B cell (primary cell): ENCODE data around the gene MCF2L.

Experiments
- CTCF ChIP-seq: fragments of 200-600 bp; IDR thresholded peaks from one replicate; pipeline ENCODE4 v1.8.0; 2022; ENCODE audit warnings: antibody characterized with exemption, mild to moderate bottlenecking
- EZH2 ChIP-seq: IDR thresholded peaks from 2 replicates; pipeline ENCODE4 v1.6.1; 2012; ENCODE audit warnings: borderline replicate concordance, low read depth, mild to moderate bottlenecking, moderate library complexity, low read length; ENCODE audit not compliant: insufficient read depth, poor library complexity, severe bottlenecking

GRCh38 chr13:113143466-113144254 is 174.6 kb downstream of the MCF2L start:
- TF ChIP-seq CTCF (no peak), EZH2 (no peak)
